WTC11 (cell line): ENCODE data around the gene GATA6. TPM values are rescaled to one million over a fixed set of nuclear protein-coding genes. Genes with fewer than 3 reads are reported as not detected.

Source experiments
- ATAC-seq: fragments of 200-7000 bp; cut with Tn5 transposase; 2 replicates; pipeline ENCODE4 v1.10.0; 2021; ENCODE audit warnings: mild to moderate bottlenecking, moderate library complexity
- CTCF ChIA-PET: fragments of 300-600 bp; sonication (Branson Sonifier 250); formaldehyde crosslinking; loops from one replicate; lab custom pipeline; 2021; ENCODE audit warnings: antibody characterized with exemption; lab: Charles Lee
- POLR2A ChIA-PET: fragments of 350-600 bp; sonication (Branson Sonifier 250); formaldehyde crosslinking; loops from one replicate; lab custom pipeline; 2021; ENCODE audit warnings: antibody characterized with exemption; lab: Charles Lee
- DNase-seq: peaks from one replicate; pipeline ENCODE4 v3.0.0; 2021; ENCODE audit warnings: low spot score
- H3K27ac Mint-ChIP-seq: 2 replicates; pipeline ENCODE4 v1.8.0; 2021; ENCODE audit warnings: mixed read lengths
- H3K27me3 Mint-ChIP-seq: 2 replicates; pipeline ENCODE4 v1.8.0; 2021; ENCODE audit warnings: low read depth, mild to moderate bottlenecking, moderate library complexity, mixed read lengths
- H3K36me3 Mint-ChIP-seq: 2 replicates; pipeline ENCODE4 v1.8.0; 2021; ENCODE audit warnings: mixed read lengths
- H3K4me1 Mint-ChIP-seq: 2 replicates; pipeline ENCODE4 v1.8.0; 2022; ENCODE audit warnings: mixed read lengths
- H3K4me3 Mint-ChIP-seq: 2 replicates; pipeline ENCODE4 v1.8.0; 2021; ENCODE audit warnings: mild to moderate bottlenecking, moderate library complexity, mixed read lengths
- H3K9me3 Mint-ChIP-seq: 2 replicates; pipeline ENCODE4 v1.8.0; 2021; ENCODE audit warnings: mixed read lengths
- ATF6 ChIP-seq: sonication (generic); formaldehyde crosslinking; IDR thresholded peaks from 2 replicates; pipeline ENCODE4 v1.8.1; 2023; ENCODE audit warnings: mild to moderate bottlenecking, missing genetic modification reagents
- CDX4 ChIP-seq: fragments of 250-450 bp; sonication (Bioruptor Pico); IDR thresholded peaks from 2 replicates; pipeline ENCODE4 v1.9.0; 2021; ENCODE audit warnings: moderate library complexity, mild to moderate bottlenecking, inconsistent platforms, borderline replicate concordance
- EMX1 ChIP-seq: fragments of 250-450 bp; sonication (Bioruptor Pico); IDR thresholded peaks from 2 replicates; pipeline ENCODE4 v1.8.0; 2021; ENCODE audit warnings: mild to moderate bottlenecking
- FOXP4 ChIP-seq: sonication (generic); formaldehyde crosslinking; IDR thresholded peaks from 2 replicates; pipeline ENCODE4 v1.8.0; 2022; ENCODE audit warnings: mild to moderate bottlenecking, missing genetic modification reagents
- GTF2I ChIP-seq: fragments of 250-450 bp; sonication (Bioruptor Pico); conservative IDR thresholded peaks from 2 replicates; pipeline ENCODE4 v1.4.0; 2021; ENCODE audit warnings: mild to moderate bottlenecking
- HMGXB4 ChIP-seq: sonication (generic); formaldehyde crosslinking; IDR thresholded peaks from 2 replicates; pipeline ENCODE4 v1.8.1; 2023; ENCODE audit warnings: mild to moderate bottlenecking, moderate library complexity, missing genetic modification reagents
- JAZF1 ChIP-seq: fragments of 250-450 bp; sonication (Bioruptor Pico); IDR thresholded peaks from 2 replicates; pipeline ENCODE4 v1.9.0; 2021; ENCODE audit warnings: moderate library complexity, mild to moderate bottlenecking, inconsistent platforms
- MLX ChIP-seq: sonication (generic); formaldehyde crosslinking; IDR thresholded peaks from 2 replicates; pipeline ENCODE4 v1.8.1; 2023; ENCODE audit warnings: mild to moderate bottlenecking, missing genetic modification reagents, moderate library complexity
- MXD4 ChIP-seq: fragments of 250-450 bp; sonication (Bioruptor Pico); IDR thresholded peaks from 2 replicates; pipeline ENCODE4 v1.8.0; 2021; ENCODE audit warnings: mild to moderate bottlenecking, moderate library complexity, borderline replicate concordance
- PREB ChIP-seq: sonication (generic); formaldehyde crosslinking; IDR thresholded peaks from 2 replicates; pipeline ENCODE4 v1.8.1; 2022; ENCODE audit warnings: mild to moderate bottlenecking, missing genetic modification reagents, moderate library complexity, borderline replicate concordance
- RELA ChIP-seq: sonication (generic); formaldehyde crosslinking; IDR thresholded peaks from 2 replicates; pipeline ENCODE4 v1.8.1; 2022; ENCODE audit warnings: missing genetic modification reagents, mild to moderate bottlenecking, borderline replicate concordance
- ZBTB43 ChIP-seq: sonication (generic); formaldehyde crosslinking; IDR thresholded peaks from 2 replicates; pipeline ENCODE4 v1.8.1; 2023; ENCODE audit warnings: mild to moderate bottlenecking, missing genetic modification reagents
- ZNF138 ChIP-seq: sonication (generic); formaldehyde crosslinking; conservative IDR thresholded peaks from 2 replicates; pipeline ENCODE4 v1.8.1; 2022; ENCODE audit warnings: mild to moderate bottlenecking, moderate library complexity, missing genetic modification reagents
- total RNA-seq: library from RNA; stranded (reverse); gene quantifications from 3 replicates; pipeline ENCODE4 v1.2.3, GENCODE V29; 2021

Gene GATA6
- total RNA-seq, 1 experiment from 2014 or later = 0.15 TPM

GRCh38 chr18:22169889-22170420, 566 bp downstream of the GATA6 start:
- POLR2A ChIA-PET = no interaction called here
- H3K36me3 Mint-ChIP-seq = no peaks in the 10 kb centered on the region
- peaks cover 93% of the 10 kb centered on the region for H3K27me3 Mint-ChIP-seq
- H3K9me3 Mint-ChIP-seq = no peaks in the 10 kb centered on the region
- H3K4me3 Mint-ChIP-seq = peak overlapping the region; percentile 74
- peak; percentile 1; the same call in 1 of the 2 replicates for ATAC-seq
- peaks cover 43% of the 10 kb centered on the region for H3K4me1 Mint-ChIP-seq
- no peak for TF ChIP-seq MLX (CRISPR knock-in tag)
- DNase-seq = peak; percentile 52
- CTCF ChIA-PET = interaction anchor here (0.6 to 1.3 kb wide), 3 partner anchors 15 to 379 kb away, joined by 3 to 4 read pairs (median 3); no protein-coding TSS in a partner anchor
- no peak overlapping the region for H3K27ac Mint-ChIP-seq

- peak overlapping the region; percentile 74 for H3K4me3 Mint-ChIP-seq
- no peaks in the 10 kb centered on the region for H3K36me3 Mint-ChIP-seq
- POLR2A ChIA-PET = no interaction called here
- TF ChIP-seq MXD4 (CRISPR knock-in tag) (no peak), CDX4 (CRISPR knock-in tag) (no peak), EMX1 (CRISPR knock-in tag) (no peak), ZNF138 (CRISPR knock-in tag) (no peak), JAZF1 (CRISPR knock-in tag) (no peak), FOXP4 (CRISPR knock-in tag) (no peak), ZBTB43 (no peak), HMGXB4 (CRISPR knock-in tag) (no peak), PREB (CRISPR knock-in tag) (no peak), RELA (no peak), ATF6 (CRISPR knock-in tag) (no peak), GTF2I (CRISPR knock-in tag) (no peak)
- H3K9me3 Mint-ChIP-seq = no peaks in the 10 kb centered on the region
- peaks cover 40% of the 10 kb centered on the region for H3K4me1 Mint-ChIP-seq
- no peak for ATAC-seq
- CTCF ChIA-PET = interaction anchor here (0.6 to 1.3 kb wide), 3 partner anchors 15 to 392 kb away, joined by 3 to 4 read pairs (median 3); no protein-coding TSS in a partner anchor
- H3K27ac Mint-ChIP-seq = no peak overlapping the region
- H3K27me3 Mint-ChIP-seq = peaks cover 94% of the 10 kb centered on the region
- peak; percentile 46 for DNase-seq
Measured at GRCh38 chr18:22170421-22171257, 1.2 kb downstream of the GATA6 start.
